PFSK-1 (cell line): Measurements from ENCODE around the gene USP27X.

ENCODE experiments used
- POLR2AphosphoS5 ChIP-seq: IDR thresholded peaks from 2 replicates; pipeline ENCODE4 v1.6.1; 2012; ENCODE audit warnings: low read depth, mild to moderate bottlenecking, control low read depth, low read length, moderate library complexity
- SIN3A ChIP-seq: IDR thresholded peaks from 2 replicates; pipeline ENCODE4 v1.6.1; 2012; ENCODE audit warnings: mild to moderate bottlenecking, low read length, moderate library complexity, borderline replicate concordance; ENCODE audit not compliant: insufficient read depth
- TAF1 ChIP-seq: IDR thresholded peaks from 2 replicates; pipeline ENCODE4 v1.6.1; 2012; ENCODE audit warnings: low read length, control low read depth, borderline replicate concordance; ENCODE audit not compliant: insufficient read depth
- TF ChIP-seq, protein P1 (sequence below), 2 experiments: IDR thresholded peaks; 2 replicates each; pipeline versions ENCODE4 v1.6.1 to v1.8.0; 2011 to 2012; ENCODE audit warnings: low read depth in 2 of 2, low read length in 2 of 2, control low read depth in 1 of 2, inconsistent platforms in 1 of 2, mild to moderate bottlenecking in 1 of 2, moderate library complexity in 1 of 2; ENCODE audit not compliant: insufficient read depth in 1 of 2

DNA sequence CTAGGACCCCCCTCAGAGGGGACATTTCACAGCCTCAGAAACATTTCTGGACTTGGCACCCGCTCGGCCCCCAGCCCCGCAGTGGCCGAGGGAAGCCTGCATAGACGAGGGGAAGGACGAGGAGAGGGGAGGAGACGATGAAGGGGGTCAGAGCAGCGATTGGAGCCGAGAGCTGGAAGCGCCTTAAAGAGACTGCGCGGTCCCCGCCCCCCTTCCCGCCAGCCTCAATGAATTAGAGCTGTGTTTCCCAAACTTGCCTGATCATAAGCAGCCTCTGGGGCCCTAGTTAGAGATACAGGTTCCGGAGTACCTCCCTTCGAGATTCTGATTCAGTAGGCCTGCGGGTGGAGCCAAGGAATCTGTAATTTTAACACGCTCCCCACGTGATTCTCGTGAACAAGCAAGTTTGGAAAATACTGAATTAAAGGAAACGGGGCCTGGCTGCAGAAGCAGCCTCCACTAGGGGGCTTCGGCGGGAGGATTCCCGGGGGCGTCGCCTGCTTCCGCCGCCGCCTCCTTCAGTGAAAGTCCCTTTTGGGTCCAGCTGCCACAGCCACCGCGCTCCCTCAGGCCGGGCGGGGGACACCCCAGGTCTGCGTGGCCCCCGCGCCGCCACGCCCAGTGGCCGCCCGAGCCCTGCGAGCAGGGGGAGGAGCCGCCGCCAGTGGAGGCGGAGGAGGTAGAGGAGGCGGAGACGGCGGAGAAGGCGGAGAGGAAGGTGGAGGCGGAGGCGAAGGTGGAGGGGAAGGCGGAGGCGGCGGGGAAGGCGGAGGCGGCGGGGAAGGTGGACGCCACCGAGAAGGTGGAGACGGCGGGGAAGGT is at the start of gene USP27X:
- TF ChIP-seq POLR2AphosphoS5 (0 out of 2 replicates have a peak, but pooled peaks have one; percentile 13), TAF1 (no peak), SIN3A (peak; percentile 14; the same call in 1 of the 2 replicates)
- TF ChIP-seq, protein P1, sequence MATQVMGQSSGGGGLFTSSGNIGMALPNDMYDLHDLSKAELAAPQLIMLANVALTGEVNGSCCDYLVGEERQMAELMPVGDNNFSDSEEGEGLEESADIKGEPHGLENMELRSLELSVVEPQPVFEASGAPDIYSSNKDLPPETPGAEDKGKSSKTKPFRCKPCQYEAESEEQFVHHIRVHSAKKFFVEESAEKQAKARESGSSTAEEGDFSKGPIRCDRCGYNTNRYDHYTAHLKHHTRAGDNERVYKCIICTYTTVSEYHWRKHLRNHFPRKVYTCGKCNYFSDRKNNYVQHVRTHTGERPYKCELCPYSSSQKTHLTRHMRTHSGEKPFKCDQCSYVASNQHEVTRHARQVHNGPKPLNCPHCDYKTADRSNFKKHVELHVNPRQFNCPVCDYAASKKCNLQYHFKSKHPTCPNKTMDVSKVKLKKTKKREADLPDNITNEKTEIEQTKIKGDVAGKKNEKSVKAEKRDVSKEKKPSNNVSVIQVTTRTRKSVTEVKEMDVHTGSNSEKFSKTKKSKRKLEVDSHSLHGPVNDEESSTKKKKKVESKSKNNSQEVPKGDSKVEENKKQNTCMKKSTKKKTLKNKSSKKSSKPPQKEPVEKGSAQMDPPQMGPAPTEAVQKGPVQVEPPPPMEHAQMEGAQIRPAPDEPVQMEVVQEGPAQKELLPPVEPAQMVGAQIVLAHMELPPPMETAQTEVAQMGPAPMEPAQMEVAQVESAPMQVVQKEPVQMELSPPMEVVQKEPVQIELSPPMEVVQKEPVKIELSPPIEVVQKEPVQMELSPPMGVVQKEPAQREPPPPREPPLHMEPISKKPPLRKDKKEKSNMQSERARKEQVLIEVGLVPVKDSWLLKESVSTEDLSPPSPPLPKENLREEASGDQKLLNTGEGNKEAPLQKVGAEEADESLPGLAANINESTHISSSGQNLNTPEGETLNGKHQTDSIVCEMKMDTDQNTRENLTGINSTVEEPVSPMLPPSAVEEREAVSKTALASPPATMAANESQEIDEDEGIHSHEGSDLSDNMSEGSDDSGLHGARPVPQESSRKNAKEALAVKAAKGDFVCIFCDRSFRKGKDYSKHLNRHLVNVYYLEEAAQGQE (IDR thresholded peaks at IDR 0.05; ENCODE audit: insufficient read depth in 1 of 2, low read depth in 2 of 2, low read length in 2 of 2) = no peak
